Tibial artery (tissue), 4 donors: Measurements from ENCODE around the gene RBM10.

Source experiments
- DNase-seq, 2 donors: peaks; one replicate each; pipeline ENCODE4 v3.0.0-alpha.2; 2019
- H3K27ac ChIP-seq, 2 donors: fragments of 200-600 bp; sonication (generic) in 1 of 2; 1 replicate in 1 of 2; 2 replicates in 1 of 2; pipeline ENCODE4 v1.5.1; 2018 to 2019; ENCODE audit warnings: mild to moderate bottlenecking in 1 of 2
- H3K27me3 ChIP-seq, 2 donors: fragments of 200-600 bp; sonication (generic) in 1 of 2; one replicate each; pipeline versions ENCODE4 v1.5.1 to v1.6.0; 2016 to 2019
- H3K36me3 ChIP-seq, 3 donors: fragments of 200-600 bp; sonication (generic) in 2 of 3; one replicate each; pipeline ENCODE4 v1.5.1; 2016 to 2019; ENCODE audit warnings: mild to moderate bottlenecking in 2 of 3
- H3K4me1 ChIP-seq, 4 donors: fragments of 200-600 bp; sonication (generic) in 2 of 4; 1 replicate in 3 of 4; 2 replicates in 1 of 4; pipeline ENCODE4 v1.5.1; 2016 to 2019
- H3K4me3 ChIP-seq, 2 donors: fragments of 200-600 bp; sonication (generic) in 1 of 2; 1 replicate in 1 of 2; 2 replicates in 1 of 2; pipeline ENCODE4 v1.5.1; 2018 to 2019; ENCODE audit warnings: mild to moderate bottlenecking in 2 of 2
- H3K9me3 ChIP-seq, 3 donors: fragments of 200-600 bp; sonication (generic) in 1 of 3; one replicate each; pipeline ENCODE4 v1.5.1; 2016 to 2019
- CTCF ChIP-seq, 2 experiments: fragments of 200-600 bp in 1 of 2; fragments of 450-650 bp in 1 of 2; IDR thresholded peaks; one replicate each; pipeline ENCODE4 v1.5.1; 2017 to 2019; ENCODE audit warnings: antibody characterized with exemption in 2 of 2, mild to moderate bottlenecking in 1 of 2, moderate library complexity in 1 of 2
- intact Hi-C: fragments of 100-400 bp; cut with DNase I; formaldehyde crosslinking; loops from one replicate; pipeline ENCODE4 v1.15.0; 2023; ENCODE audit warnings: low total_unique reads

RBM10 gene

DNA sequence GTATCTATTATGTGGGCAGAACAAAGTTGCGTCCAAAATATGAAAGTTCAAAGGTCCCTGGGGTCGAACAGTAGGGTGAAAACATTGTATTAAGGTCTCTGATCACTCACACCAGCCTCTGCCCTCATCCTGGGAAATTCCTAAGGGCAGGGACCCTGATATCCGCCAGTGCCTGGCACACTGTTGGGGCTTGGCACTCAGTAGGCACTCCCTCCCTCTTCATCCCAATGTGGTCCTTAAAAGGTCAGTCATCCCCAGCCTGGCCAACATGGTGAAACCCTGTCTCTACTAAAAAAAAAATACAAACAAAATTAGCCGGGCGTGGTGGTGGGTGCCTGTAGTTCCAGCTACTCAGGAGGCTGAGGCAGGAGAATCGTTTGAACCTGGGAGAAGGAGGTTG lies 6.8 kb upstream of the RBM10 start:
- no peaks in the 10 kb centered on the region for H3K27me3 ChIP-seq
- H3K36me3 ChIP-seq: peaks cover 0 to 19% (median 0%) of the 10 kb centered on the region in 3 donors
- intact Hi-C loops: no loop called here
- no peak overlapping the region for H3K4me3 ChIP-seq
- peaks cover 0 to 2% (median 0%) of the 10 kb centered on the region in 4 donors for H3K4me1 ChIP-seq
- TF ChIP-seq CTCF (IDR thresholded peaks at IDR 0.05): no peak
- H3K27ac ChIP-seq: no peak overlapping the region
- no peak for DNase-seq
- no peaks in the 10 kb centered on the region for H3K9me3 ChIP-seq

GRCh38 chrX:47143894-47144625 lies 961 bp upstream of the RBM10 start:
- intact Hi-C loops: no loop called here
- DNase-seq: no peak
- peaks cover 0 to 19% (median 0%) of the 10 kb centered on the region in 3 donors for H3K36me3 ChIP-seq

DNA sequence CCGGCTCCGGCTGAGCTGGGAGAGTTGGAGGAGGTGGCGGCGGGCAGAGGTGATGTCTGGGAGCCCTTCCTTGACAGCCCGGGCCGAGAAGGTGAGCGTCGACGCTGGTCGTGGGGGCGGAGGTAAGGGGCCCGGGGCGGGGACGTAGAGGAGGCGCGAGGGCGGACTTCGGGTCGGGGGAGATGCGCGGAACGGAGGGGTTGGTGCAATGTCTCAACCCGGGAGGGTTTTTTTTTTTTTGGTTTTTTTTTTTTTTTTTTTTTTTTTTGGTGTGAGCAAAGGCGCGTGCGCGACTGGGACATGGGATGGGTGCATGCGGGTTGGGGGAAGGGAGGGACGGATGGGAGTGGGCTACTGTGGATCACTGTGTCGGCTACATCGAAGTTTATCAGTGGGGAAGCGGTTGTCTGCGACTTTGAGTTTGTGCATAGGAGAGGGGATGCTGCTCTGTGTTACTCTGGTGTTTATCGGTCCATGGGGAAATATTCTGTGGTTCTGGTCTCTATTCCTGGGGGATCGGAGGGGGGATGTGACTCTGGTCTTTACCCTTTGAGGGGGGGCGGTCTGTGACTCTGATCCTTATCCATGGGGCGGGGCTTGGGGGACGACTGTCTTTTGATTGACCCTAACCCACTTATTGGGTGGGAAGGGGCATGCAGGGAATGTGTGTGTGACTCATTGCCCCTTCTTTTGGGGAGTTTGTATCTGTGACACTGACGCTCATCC lies 537 bp downstream of the RBM10 start:
- no peak for DNase-seq
- intact Hi-C loops: no loop called here
- Histone ChIP-seq H3K27ac (peak overlapping the region; percentile 93 to 99), H3K4me1 (peaks cover 0 to 38% (median 11%) of the 10 kb centered on the region in 4 donors), H3K9me3 (peaks cover 0 to 4% (median 0%) of the 10 kb centered on the region in 3 donors), H3K36me3 (peaks cover 0 to 6% (median 0%) of the 10 kb centered on the region in 3 donors), H3K4me3 (peak overlapping the region; percentile 83 to 85), H3K27me3 (no peaks in the 10 kb centered on the region)
- TF ChIP-seq CTCF (IDR thresholded peaks at IDR 0.05): no peak

More at GRCh38 chrX:47143894-47144625, 961 bp upstream of the RBM10 start:
- peak overlapping the region; percentile 93 to 99 for H3K27ac ChIP-seq
- H3K27me3 ChIP-seq: no peaks in the 10 kb centered on the region
- H3K4me1 ChIP-seq: peaks cover 0 to 33% (median 11%) of the 10 kb centered on the region in 4 donors
- peak overlapping the region; percentile 83 to 85 for H3K4me3 ChIP-seq
- TF ChIP-seq CTCF (IDR thresholded peaks at IDR 0.05): no peak
- H3K9me3 ChIP-seq: no peaks in the 10 kb centered on the region

GRCh38 chrX:47146121-47146935 lies 1.3 kb downstream of the RBM10 start:
- no peak for TF ChIP-seq CTCF (IDR thresholded peaks at IDR 0.05)
- H3K9me3 ChIP-seq: peaks cover 0 to 4% (median 0%) of the 10 kb centered on the region in 3 donors
- no peaks in the 10 kb centered on the region for H3K36me3 ChIP-seq
- H3K4me3 ChIP-seq: peak overlapping the region; percentile 83 to 85
- peak overlapping the region; percentile 93 to 99 for H3K27ac ChIP-seq
- no peak for DNase-seq
- peaks cover 0 to 38% (median 11%) of the 10 kb centered on the region in 4 donors for H3K4me1 ChIP-seq
- intact Hi-C loops: no loop called here
- no peaks in the 10 kb centered on the region for H3K27me3 ChIP-seq
